H9 (cell line): ENCODE results near the gene N4BP2L1. TPM values are rescaled to one million over a fixed set of nuclear protein-coding genes. Genes with fewer than 3 reads are reported as not detected.

Experiments used
- DNase-seq: peaks from one replicate; pipeline ENCODE4 v3.0.0-alpha.2; 2017
- H2AFZ ChIP-seq: one replicate; pipeline ENCODE4 v1.6.1; 2013; ENCODE audit warnings: mild to moderate bottlenecking, low read length, control low read depth, moderate library complexity
- H2AK5ac ChIP-seq: 2 replicates; pipeline ENCODE4 v1.6.1; 2013; ENCODE audit warnings: low read length, control low read depth, mixed read lengths; ENCODE audit not compliant: insufficient read length
- H2BK120ac ChIP-seq: one replicate; pipeline ENCODE4 v1.6.1; 2013; ENCODE audit warnings: low read depth, mild to moderate bottlenecking, low read length, control low read depth, inconsistent platforms; ENCODE audit not compliant: poor library complexity, severe bottlenecking
- H2BK12ac ChIP-seq: 2 replicates; pipeline ENCODE4 v1.6.1; 2013; ENCODE audit warnings: low read length, control low read depth, mixed read lengths, low read depth; ENCODE audit not compliant: insufficient read length
- H2BK15ac ChIP-seq: 2 replicates; pipeline ENCODE4 v1.6.1; 2013; ENCODE audit warnings: low read depth, low read length, control low read depth
- H2BK20ac ChIP-seq: one replicate; pipeline ENCODE4 v1.6.1; 2013; ENCODE audit warnings: low read depth, mild to moderate bottlenecking, low read length, control low read depth, inconsistent platforms; ENCODE audit not compliant: poor library complexity, severe bottlenecking
- H2BK5ac ChIP-seq: 2 replicates; pipeline ENCODE4 v1.6.1; 2013; ENCODE audit warnings: low read length, control low read depth, mixed read lengths; ENCODE audit not compliant: insufficient read length
- H3K14ac ChIP-seq: 2 replicates; pipeline ENCODE4 v1.6.1; 2013; ENCODE audit warnings: low read length, control low read depth; ENCODE audit not compliant: insufficient read depth
- H3K18ac ChIP-seq: 2 replicates; pipeline ENCODE4 v1.6.1; 2013; ENCODE audit warnings: low read depth, mild to moderate bottlenecking, mixed read lengths, low read length, control low read depth; ENCODE audit not compliant: insufficient read length
- H3K23ac ChIP-seq: 2 replicates; pipeline ENCODE4 v1.6.1; 2013; ENCODE audit warnings: low read length, control low read depth, mixed read lengths, low read depth; ENCODE audit not compliant: insufficient read length
- H3K23me2 ChIP-seq: 2 replicates; pipeline ENCODE4 v1.6.1; 2013; ENCODE audit warnings: low read depth, mild to moderate bottlenecking, mixed read lengths, low read length, control low read depth; ENCODE audit not compliant: insufficient read length, poor library complexity, severe bottlenecking
- H3K27ac ChIP-seq: 2 replicates; pipeline ENCODE4 v1.5.1; 2013; ENCODE audit warnings: low read length, control low read depth, mixed read lengths, low read depth; ENCODE audit not compliant: insufficient read length
- H3K27me3 ChIP-seq: 2 replicates; pipeline ENCODE4 v1.6.1; 2013; ENCODE audit warnings: low read length, control low read depth, inconsistent platforms; ENCODE audit not compliant: insufficient read depth
- H3K4ac ChIP-seq: 2 replicates; pipeline ENCODE4 v1.6.1; 2013; ENCODE audit warnings: low read depth, mild to moderate bottlenecking, control low read depth, inconsistent platforms, low read length, moderate library complexity
- H3K4me1 ChIP-seq: 2 replicates; pipeline ENCODE4 v1.6.1; 2013; ENCODE audit warnings: low read length, control low read depth, inconsistent platforms; ENCODE audit not compliant: insufficient read depth
- H3K4me2 ChIP-seq: 2 replicates; pipeline ENCODE4 v1.6.1; 2013; ENCODE audit warnings: low read length, control low read depth, mixed read lengths; ENCODE audit not compliant: insufficient read length, insufficient read depth
- H3K56ac ChIP-seq: 2 replicates; pipeline ENCODE4 v1.6.1; 2013; ENCODE audit warnings: low read depth, mild to moderate bottlenecking, mixed read lengths, low read length, control low read depth; ENCODE audit not compliant: insufficient read length
- H3K79me1 ChIP-seq: 2 replicates; pipeline ENCODE4 v1.6.1; 2013; ENCODE audit warnings: low read depth, mild to moderate bottlenecking, moderate library complexity, low read length, control low read depth, inconsistent platforms; ENCODE audit not compliant: insufficient read depth, poor library complexity, severe bottlenecking
- H3K79me2 ChIP-seq: 2 replicates; pipeline ENCODE4 v1.6.1; 2013; ENCODE audit warnings: low read length, control low read depth, inconsistent platforms; ENCODE audit not compliant: insufficient read depth
- H3K9ac ChIP-seq: 2 replicates; pipeline ENCODE4 v1.6.1; 2013; ENCODE audit warnings: low read length, control low read depth, mixed read lengths; ENCODE audit not compliant: insufficient read length; ENCODE audit errors: extremely low read depth
- H3K9me3 ChIP-seq: one replicate; pipeline ENCODE4 v1.6.1; 2013; ENCODE audit warnings: low read depth, low read length, inconsistent platforms; ENCODE audit not compliant: control insufficient read depth
- H3T11ph ChIP-seq: one replicate; pipeline ENCODE4 v1.6.1; 2013; ENCODE audit warnings: mild to moderate bottlenecking, low read length, control low read depth, inconsistent platforms
- H4K20me1 ChIP-seq: one replicate; pipeline ENCODE4 v1.6.1; 2013; ENCODE audit not compliant: control insufficient read depth, insufficient read length, insufficient read depth
- H4K5ac ChIP-seq: 2 replicates; pipeline ENCODE4 v1.6.1; 2013; ENCODE audit warnings: low read depth, mild to moderate bottlenecking, mixed read lengths, low read length, control low read depth; ENCODE audit not compliant: insufficient read length
- H4K8ac ChIP-seq: replicated peaks from 2 replicates; pipeline ENCODE4 v1.6.1; 2013; ENCODE audit warnings: low read length, control low read depth, mixed read lengths, low read depth; ENCODE audit not compliant: insufficient read length
- H4K91ac ChIP-seq: 2 replicates; pipeline ENCODE4 v1.6.1; 2013; ENCODE audit warnings: low read depth, mild to moderate bottlenecking, moderate library complexity, mixed read lengths, low read length, control low read depth; ENCODE audit not compliant: insufficient read length
- H3K27ac Mint-ChIP-seq, 3 experiments: 2 replicates in 2 of 3; 3 replicates in 1 of 3; pipeline ENCODE4 v1.8.0; 2020 to 2021; ENCODE audit warnings: mixed read lengths in 3 of 3, mild to moderate bottlenecking in 1 of 3, moderate library complexity in 1 of 3
- H3K27me3 Mint-ChIP-seq: 2 replicates; pipeline ENCODE4 v1.8.0; 2021; ENCODE audit warnings: low read depth, mild to moderate bottlenecking, moderate library complexity, mixed read lengths
- H3K36me3 Mint-ChIP-seq, 3 experiments: 2 replicates in 2 of 3; 3 replicates in 1 of 3; pipeline ENCODE4 v1.8.0; 2020 to 2021; ENCODE audit warnings: low read depth in 3 of 3, mixed read lengths in 3 of 3; ENCODE audit not compliant: insufficient read depth in 1 of 3
- H3K4me1 Mint-ChIP-seq, 2 experiments: 2 replicates each; pipeline ENCODE4 v1.8.0; 2020; ENCODE audit warnings: mixed read lengths in 2 of 2
- H3K4me3 Mint-ChIP-seq, 2 experiments: 2 replicates in 1 of 2; 3 replicates in 1 of 2; pipeline ENCODE4 v1.8.0; 2020 to 2021; ENCODE audit warnings: mild to moderate bottlenecking in 2 of 2, mixed read lengths in 2 of 2, moderate library complexity in 1 of 2
- H3K9me3 Mint-ChIP-seq, 2 experiments: 2 replicates in 1 of 2; 3 replicates in 1 of 2; pipeline ENCODE4 v1.8.0; 2020; ENCODE audit warnings: mild to moderate bottlenecking in 2 of 2, mixed read lengths in 2 of 2, moderate library complexity in 1 of 2
- WGBS: extraction: QIAGEN DNeasy Blood & Tissue Kit; methylation state at CpG from one replicate; pipeline ENCODE4 v1.1.7; 2013; ENCODE audit warnings: missing lambda C conversion rate, low lambda C conversion rate, mixed read lengths; ENCODE audit not compliant: insufficient read length; ENCODE audit errors: extremely low coverage; 5-methylcytosine and 5-hydroxymethylcytosine counted together
- total RNA-seq: library from RNA; stranded (reverse); gene quantifications from 2 replicates; pipeline ENCODE4 v1.2.1, GENCODE V29; 2021
- TF ChIP-seq, protein P1 (sequence below): fragments of 200-600 bp; sonication (generic); conservative IDR thresholded peaks from 3 replicates; pipeline ENCODE4 v1.8.0; 2021; ENCODE audit warnings: antibody characterized with exemption, mild to moderate bottlenecking

N4BP2L1 gene
- total RNA-seq, 1 experiment from 2014 or later = 1.5 TPM

DNA sequence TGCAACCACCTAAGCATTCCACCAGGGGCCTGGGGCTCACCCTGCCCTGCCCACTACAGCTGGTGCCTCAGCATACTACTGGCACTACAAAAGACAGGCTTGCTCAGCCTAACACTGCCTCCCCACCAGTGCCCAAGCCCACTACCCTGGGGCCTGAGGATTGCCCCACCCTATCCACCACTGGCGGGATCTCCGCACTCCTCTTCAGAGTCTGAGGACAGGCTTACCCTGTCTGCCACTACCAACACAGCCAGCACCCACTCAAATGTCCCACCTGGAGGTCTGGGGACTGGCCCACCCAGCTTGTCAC lies 27.6 kb upstream of the N4BP2L1 start:
- Histone ChIP-seq H3K23ac (no peak overlapping the region), H3K27ac (no peak overlapping the region), H2BK15ac (no peak overlapping the region), H2AK5ac (no peak overlapping the region), H3K27me3 (no peaks in the 10 kb centered on the region), H2AFZ (no peak overlapping the region), H3K79me1 (no peaks in the 10 kb centered on the region), H4K8ac (no peak overlapping the region), H4K91ac (no peak overlapping the region), H3K4me1 (no peaks in the 10 kb centered on the region), H3K79me2 (no peaks in the 10 kb centered on the region), H2BK120ac (no peak overlapping the region), H3K9me3 (no peaks in the 10 kb centered on the region), H3K23me2 (no peaks in the 10 kb centered on the region), H3T11ph (no peak overlapping the region), H3K9ac (no peak overlapping the region), H3K4ac (no peak overlapping the region), H2BK5ac (no peak overlapping the region), H3K56ac (no peak overlapping the region), H4K5ac (no peak overlapping the region), H2BK12ac (no peak overlapping the region), H3K14ac (no peak overlapping the region), H3K4me2 (no peak overlapping the region), H2BK20ac (no peak overlapping the region), H3K18ac (no peak overlapping the region), H4K20me1 (no peaks in the 10 kb centered on the region)
- WGBS = no CpG with 5 or more reads among the region's 2 CpGs
- Mint-ChIP-seq H3K27ac (peak overlapping the region in 1 of 3 experiments; percentile 70; a peak in 2 of 7 replicates), H3K36me3 (peaks cover 1 to 15% (median 7%) of the 10 kb centered on the region in 3 experiments; a peak in 4 of 7 replicates), H3K4me3 (no peak overlapping the region; a peak in 1 of 5 replicates), H3K9me3 (peaks cover 10 to 13% of the 10 kb centered on the region in 2 experiments), H3K4me1 (no peaks in the 10 kb centered on the region), H3K27me3 (no peaks in the 10 kb centered on the region)
- TF ChIP-seq, protein P1, sequence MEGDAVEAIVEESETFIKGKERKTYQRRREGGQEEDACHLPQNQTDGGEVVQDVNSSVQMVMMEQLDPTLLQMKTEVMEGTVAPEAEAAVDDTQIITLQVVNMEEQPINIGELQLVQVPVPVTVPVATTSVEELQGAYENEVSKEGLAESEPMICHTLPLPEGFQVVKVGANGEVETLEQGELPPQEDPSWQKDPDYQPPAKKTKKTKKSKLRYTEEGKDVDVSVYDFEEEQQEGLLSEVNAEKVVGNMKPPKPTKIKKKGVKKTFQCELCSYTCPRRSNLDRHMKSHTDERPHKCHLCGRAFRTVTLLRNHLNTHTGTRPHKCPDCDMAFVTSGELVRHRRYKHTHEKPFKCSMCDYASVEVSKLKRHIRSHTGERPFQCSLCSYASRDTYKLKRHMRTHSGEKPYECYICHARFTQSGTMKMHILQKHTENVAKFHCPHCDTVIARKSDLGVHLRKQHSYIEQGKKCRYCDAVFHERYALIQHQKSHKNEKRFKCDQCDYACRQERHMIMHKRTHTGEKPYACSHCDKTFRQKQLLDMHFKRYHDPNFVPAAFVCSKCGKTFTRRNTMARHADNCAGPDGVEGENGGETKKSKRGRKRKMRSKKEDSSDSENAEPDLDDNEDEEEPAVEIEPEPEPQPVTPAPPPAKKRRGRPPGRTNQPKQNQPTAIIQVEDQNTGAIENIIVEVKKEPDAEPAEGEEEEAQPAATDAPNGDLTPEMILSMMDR = no peak
- no peak for DNase-seq
